ENCODE data around the gene DMXL1.
A peak's percentile ranks its signal among the peaks of the same experiment; 100 is the strongest.
"Not testable (repeated sequence)": the region's sequence is repeated elsewhere in the genome, so short reads cannot be mapped to it uniquely, and the experiment has no call there.

DMXL1 gene

GRCh38 chr5:119200795-119201194, 129.9 kb downstream of the DMXL1 start:
- DNase-seq (ENCODE audit: low read depth in 2 of 2), result no peak

GRCh38 chr5:119207105-119207504, 136.2 kb downstream of the DMXL1 start:
- no peak for DNase-seq (ENCODE audit: low read depth in 2 of 2)

DNA sequence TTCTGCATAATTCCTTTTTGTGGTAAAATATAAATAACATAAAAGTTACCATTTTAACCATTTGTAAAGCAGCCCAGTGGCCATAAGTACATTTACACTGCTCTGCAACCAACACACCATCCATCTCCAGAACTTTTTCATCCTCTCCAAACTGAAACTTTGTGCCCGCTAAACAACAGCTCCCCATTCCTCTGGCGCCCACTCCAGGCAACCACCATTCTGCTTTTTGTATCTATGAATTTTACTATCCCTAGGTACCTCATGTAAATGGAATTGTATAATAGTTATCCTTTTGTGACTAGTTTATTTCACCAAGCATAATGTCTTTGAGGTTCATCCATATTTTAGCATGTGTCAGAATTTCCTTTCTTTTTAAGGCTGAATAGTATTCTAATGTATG, 141.1 kb downstream of the DMXL1 start:
- DNase-seq (ENCODE audit: low read depth in 2 of 2), result no peak

GRCh38 chr5:119212676-119213075, 141.8 kb downstream of the DMXL1 start:
- no peak for DNase-seq (ENCODE audit: low read depth in 2 of 2)

DNA sequence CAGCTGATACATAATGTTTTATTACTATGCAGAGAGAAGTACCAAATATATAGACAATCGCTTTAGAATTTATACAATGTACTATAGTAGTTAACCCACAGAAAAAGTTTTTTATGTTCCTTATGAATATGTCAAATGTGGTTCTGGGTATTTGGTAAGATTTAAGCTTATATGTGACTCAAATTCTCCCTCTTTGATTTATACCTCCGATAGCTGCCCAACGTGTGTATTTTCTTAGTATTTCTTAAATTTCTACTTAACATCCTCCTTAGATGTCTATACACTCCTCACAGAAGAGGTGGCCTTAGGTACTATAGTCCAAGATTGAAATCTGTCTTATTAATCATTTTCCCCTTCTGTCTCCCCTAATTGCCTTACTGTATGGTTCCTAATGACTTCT, 146.3 kb downstream of the DMXL1 start:
- no peak for DNase-seq (ENCODE audit: low read depth in 2 of 2)

DNA sequence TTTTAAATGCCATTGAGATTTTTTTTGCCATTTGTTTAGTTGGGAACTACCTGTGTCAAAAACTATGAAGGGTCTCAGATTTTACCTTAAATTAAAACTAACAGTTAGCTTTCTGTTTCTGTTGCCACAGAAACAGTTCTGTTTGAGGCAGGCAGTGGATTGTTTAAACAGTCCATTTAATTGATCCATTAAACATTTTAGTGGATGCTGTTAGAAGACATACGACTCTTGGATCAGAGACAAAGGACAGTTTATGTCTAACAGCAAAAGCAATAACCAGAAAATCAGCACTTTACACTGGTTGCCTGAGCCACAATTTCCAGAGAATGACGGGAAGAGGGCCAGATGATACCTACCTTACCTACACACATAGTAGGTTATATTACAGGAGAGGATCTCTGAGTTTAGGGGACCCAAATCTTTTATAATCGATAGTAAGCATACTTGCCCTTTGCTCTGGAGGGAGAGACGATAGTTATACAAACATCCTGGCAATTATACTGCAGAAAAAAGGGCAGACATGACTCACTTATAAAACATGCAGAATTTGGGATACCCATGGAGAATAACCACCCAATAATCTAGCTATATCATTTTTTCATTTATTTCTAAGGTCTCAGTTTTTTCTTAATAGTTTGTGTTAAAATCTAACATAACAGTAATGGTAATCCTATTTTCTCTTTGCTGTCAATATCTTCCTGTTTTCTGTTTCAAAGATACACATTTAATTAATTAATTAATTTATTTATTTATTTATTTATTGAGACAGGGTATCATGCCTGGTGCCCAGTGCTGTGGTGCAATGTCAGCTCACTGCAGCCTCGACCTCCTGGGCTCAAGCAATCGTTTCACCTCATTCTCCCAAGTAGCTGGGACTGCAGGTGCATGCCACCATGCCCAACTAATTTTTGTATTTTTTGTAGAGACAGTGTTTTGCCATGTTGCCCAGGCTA, 148.2 kb downstream of the DMXL1 start:
- no peak for DNase-seq (ENCODE audit: low read depth in 2 of 2)

DNA sequence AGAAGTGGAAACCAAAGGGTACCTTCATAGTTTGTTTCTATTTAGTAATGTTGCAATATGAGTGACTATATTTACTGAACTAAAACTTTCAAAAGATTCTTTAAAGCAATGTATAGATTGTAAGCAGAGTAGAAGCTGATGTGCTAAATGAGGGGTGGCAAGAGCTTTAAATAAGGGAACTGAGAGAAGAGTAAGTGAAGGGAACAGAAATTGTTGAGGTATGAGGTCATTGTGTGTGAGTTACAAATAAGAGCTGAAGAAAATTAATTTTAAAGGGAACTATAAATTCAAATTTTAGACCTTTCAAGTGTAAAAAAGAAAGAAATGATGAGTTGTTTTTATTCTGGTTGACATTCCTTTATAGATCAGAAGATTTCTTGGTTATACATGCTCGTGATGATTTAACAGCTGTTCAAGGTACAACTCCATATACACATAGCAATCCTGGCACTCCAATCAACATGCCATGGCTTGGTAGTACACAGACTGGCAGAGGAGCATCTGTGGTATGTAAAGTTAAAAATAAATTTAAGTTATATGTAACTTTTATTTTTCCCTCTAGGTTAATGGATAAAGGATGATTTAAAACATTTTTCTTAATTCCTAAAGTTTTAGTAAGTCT, 149.8 kb downstream of the DMXL1 start:
- DNase-seq (ENCODE audit: low read depth in 2 of 2), result no peak

DNA sequence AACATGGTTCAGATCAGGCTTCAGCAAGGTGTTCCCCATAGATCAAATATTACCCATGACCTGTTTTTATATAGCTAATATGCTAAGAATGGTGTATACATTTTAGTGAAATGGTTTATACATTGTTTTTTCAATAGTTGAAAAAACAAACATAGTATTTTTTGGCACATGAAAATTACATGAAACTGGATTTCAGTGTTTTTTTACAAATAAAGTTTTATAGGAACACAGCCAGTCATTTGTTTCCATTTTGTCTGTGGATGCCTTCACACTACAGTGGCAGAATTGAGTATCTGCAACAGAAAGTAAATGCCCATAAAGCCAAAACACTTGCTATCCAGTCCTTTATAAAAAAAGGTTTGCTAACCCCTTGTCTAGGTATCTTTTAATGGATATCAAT, 150.4 kb downstream of the DMXL1 start:
- no peak for DNase-seq (ENCODE audit: low read depth in 2 of 2)

DNA sequence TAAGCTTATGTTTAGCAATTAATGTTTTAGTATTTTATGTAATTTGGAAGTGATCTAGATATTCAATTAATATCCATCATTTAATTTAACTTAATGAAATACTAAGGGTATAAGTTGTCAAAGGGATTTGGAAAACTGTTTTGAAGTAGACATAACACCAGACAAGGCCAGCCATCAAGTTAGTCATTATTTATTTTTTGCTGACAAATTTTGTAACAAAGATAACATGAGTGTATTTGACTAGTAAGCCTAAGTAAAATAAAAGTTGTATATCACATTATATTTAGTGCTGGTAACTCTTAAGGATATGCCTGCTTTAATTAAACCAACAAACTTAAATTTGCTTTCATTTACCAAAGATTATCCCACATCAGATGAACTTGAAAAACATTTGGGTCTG, 159.1 kb downstream of the DMXL1 start:
- no peak for DNase-seq (ENCODE audit: low read depth in 2 of 2)

DNA sequence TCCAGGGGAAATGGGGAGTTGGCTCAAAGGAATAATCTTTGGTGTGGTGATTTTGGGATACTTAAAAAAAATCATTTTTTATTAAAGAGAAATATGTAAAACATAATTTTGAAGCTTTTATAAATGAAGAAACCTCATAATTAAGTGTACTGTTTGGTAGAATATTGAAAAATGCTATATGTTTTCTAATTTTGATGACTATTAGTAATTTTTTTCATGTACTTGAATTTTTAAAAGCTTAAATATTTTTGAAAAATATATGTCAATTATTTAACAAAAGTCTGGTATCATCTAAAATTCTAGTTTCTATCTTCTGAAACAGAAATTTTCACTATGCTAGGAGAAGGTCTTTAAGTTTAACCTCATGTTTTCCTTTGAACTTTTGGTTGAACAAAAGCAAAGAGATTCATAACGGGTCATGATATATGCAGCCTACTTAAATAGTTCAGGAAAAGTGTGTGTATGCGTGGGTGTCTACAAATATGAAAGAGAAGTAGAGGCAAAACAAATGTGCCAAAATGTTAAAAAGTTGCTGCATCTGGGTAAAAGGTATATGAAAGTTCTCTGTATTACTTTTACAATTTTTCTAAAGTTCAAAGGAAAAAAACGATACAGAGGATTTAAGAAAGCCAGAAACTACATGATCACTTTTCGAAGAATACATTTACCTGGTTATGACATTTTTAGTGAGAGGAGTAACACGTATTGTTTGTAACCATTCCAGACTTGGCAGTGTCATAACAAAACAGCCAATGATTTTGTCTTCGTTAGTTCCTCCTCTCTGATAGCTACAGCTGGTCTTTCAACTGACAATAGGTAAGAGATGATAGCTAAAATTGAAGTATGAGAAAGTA, 167.6 kb downstream of the DMXL1 start:
- no peak for DNase-seq (ENCODE audit: low read depth in 2 of 2)

- no peak for DNase-seq (ENCODE audit: low read depth in 2 of 2)
Measured at GRCh38 chr5:119239119-119239417, 168.2 kb downstream of the DMXL1 start.

DNA sequence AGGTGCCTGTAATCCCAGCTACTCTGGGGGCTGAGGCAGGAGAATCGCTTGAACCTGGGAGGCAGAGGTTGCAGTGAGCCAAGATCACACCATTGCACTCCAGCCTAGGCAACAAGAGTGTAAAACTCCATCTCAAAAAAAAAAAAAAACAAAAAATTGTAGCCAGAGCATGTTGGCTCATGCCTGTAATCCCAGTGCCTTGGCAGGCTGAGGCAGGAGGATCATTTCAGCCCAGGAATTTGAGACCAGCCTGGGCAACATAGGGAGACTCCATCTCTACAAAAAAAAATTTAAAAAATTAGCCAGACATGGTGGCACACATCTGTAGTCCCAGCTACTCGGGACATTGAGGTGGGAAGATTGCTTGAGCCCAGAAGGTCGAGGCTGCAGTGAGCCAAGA, 168.9 kb downstream of the DMXL1 start:
- DNase-seq (ENCODE audit: low read depth in 2 of 2), result not testable (repeated sequence)

GRCh38 chr5:119243888-119244287, 173.0 kb downstream of the DMXL1 start:
- DNase-seq (ENCODE audit: low read depth in 2 of 2), result no peak

- DNase-seq (ENCODE audit: low read depth in 2 of 2), result no peak
Measured at GRCh38 chr5:119250946-119251901, 180.3 kb downstream of the DMXL1 start.

DNA sequence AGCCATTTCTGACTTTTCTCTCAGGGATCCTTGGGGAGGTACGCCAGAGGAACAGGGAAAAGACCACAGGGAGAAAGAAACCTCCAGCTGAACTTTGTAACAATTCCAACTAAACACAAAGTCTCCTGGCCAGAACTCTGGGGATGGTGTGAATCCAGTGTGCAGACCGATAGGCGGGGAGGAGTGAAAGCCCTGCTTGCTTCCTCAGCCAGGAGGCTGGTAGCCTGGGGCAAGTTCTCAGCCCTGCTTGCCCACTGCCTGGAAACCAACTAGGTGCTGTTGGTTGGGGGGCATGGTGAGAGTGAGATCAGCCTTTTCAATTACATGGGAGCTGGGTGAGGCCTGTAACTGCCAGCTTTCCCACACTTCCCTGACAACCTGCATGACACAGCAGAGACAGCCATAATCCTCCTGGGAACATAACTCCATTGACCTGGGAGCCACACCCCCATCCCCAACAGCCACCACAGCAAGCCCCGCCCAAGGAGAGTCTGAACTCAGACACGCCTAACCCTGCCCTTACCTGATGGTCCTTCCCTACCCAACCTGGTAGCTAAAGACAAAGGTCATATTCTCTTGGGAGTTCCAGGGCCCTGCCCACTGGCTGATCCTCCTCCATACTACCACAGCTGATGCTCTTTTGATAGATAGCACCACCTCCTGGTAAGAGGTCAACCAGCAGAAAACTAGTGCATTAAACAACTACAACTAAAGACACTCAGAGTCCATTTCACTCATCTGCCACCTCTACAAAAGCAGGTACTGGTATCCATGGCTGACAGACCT, 184.9 kb downstream of the DMXL1 start:
- DNase-seq (ENCODE audit: low read depth in 2 of 2), result no peak

- no peak for DNase-seq (ENCODE audit: low read depth in 2 of 2)
Measured at GRCh38 chr5:119257613-119258012, 186.7 kb downstream of the DMXL1 start.

DNA sequence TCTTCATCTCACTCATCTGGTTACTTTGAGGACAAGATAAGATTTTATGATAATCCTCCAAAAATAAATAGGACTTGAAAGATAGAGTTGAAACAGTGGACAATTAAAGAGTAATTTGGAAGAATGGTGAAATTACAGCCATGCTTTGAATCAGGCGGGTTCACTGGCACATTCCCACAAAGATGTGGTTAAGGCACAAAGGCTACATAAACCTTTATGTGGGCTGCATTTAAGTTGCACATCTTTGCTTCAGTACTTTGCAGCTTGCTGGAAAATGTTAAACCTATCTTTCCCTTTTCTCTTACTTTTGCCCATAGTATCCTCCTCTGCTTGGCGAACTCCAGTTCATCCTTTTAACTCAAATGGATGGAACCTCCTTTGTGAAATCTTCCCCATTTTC, 192.8 kb downstream of the DMXL1 start:
- DNase-seq (ENCODE audit: low read depth in 2 of 2), result no peak

DNA sequence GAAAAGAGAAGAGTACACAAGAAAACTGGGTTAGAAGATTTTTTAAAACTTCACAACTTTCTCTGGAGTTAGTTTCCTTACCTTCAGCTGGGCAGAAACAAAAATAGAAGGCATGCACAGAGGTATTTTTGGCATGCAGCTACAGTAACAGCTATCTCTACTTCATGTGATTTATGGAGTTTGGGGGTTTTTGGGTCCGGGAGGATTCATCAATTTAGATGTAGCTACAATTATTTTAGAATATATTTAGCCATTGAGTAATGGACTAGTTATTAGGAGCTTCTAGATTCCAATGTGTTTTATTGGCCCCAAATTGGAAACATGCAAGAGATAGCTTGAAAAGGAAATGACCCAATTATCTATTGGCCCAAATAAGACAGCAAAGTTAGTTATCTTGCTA, 193.3 kb downstream of the DMXL1 start:
- DNase-seq (ENCODE audit: low read depth in 2 of 2), result no peak

GRCh38 chr5:119267958-119268386, 197.1 kb downstream of the DMXL1 start:
- peak in 1 of 2 donors; percentile 54 for DNase-seq (ENCODE audit: low read depth in 2 of 2)

DNA sequence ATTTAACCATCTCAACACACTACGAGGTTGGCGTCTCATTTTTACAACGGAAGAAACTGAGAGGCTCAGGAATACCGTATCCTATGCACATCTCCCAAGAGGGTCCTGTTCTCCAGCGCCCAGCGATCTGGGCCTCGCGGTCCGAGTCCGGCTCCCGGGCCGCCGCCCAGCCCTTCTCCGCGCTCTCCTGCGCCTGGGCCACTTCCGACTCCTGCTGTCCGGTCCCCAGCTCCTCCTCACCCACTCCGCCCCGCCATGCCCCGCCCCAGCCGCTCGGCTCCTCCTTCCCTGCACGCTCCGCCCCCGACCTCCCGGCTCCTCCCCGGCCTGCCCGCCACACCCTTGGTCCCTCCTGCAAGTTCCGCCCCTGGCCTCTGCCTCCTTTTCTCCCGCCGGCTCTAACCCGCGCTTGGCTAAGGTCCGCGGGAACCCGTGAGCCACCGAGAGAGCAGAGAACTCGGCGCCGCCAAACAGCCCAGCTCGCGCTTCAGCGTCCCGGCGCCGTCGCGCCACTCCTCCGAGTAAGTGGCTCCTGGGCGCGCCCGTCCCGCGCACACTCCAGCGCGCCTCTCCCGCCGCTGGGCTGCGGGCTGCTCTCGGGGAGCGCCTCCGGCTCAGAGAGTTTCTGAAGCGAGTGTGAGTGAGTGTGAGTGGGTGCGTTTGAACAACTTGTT, 197.6 kb downstream of the DMXL1 start:
- peak; percentile 90 to 92 for DNase-seq (ENCODE audit: low read depth in 2 of 2)

Data from stimulated activated CD8-positive, alpha-beta memory T cell treated with anti-CD3 and anti-CD28 coated beads, Interleukin-2, amount 100 ng/mL, for 1 hour (primary cell).